Skeletal muscle cell (primary cell): ENCODE measurements around the gene SLC25A44.
A peak's percentile ranks its signal among the peaks of the same experiment; 100 is the strongest.

Experiments
- DNase-seq: peaks from one replicate; pipeline ENCODE4 v3.0.0-alpha.2; 2010; ENCODE audit warnings: low read depth
- H3K4me3 ChIP-seq: 2 replicates; pipeline ENCODE4 v1.5.1; 2011; ENCODE audit warnings: low read depth, mild to moderate bottlenecking, control low read depth, low read length, moderate library complexity

SLC25A44 gene

GRCh38 chr1:156229809-156230472, 36.0 kb downstream of the SLC25A44 start:
- no peak overlapping the region for H3K4me3 ChIP-seq
- DNase-seq, result no peak

DNA sequence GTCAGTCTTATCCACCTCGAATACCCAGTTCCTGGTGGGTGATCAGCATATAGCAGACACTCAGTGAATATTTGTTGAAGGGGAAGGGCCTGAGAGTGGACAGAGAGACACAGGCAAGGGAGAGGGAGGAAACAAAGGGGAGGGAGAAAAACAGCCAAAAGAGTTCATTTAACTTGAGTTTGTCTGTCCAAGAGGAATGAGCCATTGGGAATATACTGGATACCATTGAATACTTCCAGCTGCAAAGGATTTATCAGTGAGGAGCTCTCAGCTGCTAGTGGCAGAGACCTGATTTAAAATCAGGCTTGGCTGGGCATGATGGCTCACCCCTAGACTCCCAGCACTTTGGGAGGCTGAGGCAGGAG, 36.6 kb downstream of the SLC25A44 start:
- DNase-seq, result no peak

DNA sequence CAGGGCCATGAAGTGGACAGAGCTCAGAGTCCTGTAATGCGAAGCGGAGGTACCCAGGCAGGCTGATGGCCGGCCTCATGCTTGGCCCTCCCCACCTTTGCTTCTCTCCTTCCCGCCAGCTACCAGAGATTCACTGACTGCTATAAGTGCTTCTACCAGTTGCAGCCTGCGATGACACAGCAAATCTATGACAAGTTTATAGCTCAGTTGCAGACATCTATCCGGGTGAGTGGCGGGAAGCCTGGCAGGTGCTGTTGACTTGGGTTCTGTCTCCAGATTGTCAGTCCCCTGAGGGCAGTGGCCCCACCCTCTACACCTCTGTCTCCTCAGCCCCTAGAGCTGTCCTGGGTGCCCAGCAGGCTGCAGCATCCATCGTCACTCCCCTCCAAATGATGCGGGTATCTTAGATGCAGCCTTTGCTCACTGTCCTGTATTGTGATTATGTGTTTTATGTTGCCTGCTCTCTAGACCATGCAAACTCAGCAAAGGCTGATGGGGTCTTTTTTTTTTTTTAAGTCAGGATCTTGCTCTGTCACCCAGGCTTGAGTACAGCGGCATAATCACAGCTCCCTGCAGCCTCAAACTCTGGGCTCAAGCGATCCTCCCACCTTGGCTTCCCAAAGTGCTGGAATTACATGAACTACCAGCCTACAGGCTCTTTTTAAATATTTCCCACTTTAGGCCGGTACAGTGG, 38.4 kb downstream of the SLC25A44 start:
- H3K4me3 ChIP-seq, result no peak overlapping the region
- no peak for DNase-seq

More for the DNA sequence above, 36.6 kb downstream of the SLC25A44 start:
- no peak overlapping the region for H3K4me3 ChIP-seq

GRCh38 chr1:156233426-156234127, 39.7 kb downstream of the SLC25A44 start:
- H3K4me3 ChIP-seq, result no peak overlapping the region
- DNase-seq, result no peak

DNA sequence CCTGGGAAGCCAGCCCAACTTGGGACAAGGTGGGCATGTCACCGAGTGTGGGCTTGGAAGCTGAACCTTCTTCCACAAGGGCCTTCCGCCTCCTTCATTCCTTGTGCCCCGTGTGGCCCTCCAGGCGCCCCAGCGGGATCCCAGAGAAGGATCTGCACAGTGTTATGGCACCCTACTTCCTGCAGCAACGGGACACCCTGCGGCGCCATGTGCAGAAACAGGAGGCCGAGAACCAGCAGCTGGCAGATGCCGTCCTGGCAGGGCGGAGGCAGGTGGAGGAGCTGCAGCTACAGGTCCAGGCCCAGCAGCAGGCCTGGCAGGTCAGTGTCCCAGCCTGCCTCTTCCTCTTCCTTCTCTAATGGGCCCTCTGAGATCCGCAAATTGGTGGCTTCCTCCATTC, 42.3 kb downstream of the SLC25A44 start:
- no peak for DNase-seq
- no peak overlapping the region for H3K4me3 ChIP-seq

GRCh38 chr1:156238248-156238647, 44.3 kb downstream of the SLC25A44 start:
- H3K4me3 ChIP-seq, result no peak overlapping the region
- DNase-seq, result no peak

GRCh38 chr1:156241311-156241811, 47.5 kb downstream of the SLC25A44 start:
- DNase-seq, result no peak
- H3K4me3 ChIP-seq, result no peak overlapping the region

- no peak within 1 kb of the TSS for H3K4me3 ChIP-seq
- no peak for DNase-seq
These were observed 48.0 kb downstream of the SLC25A44 start, which contains the start of gene BGLAP for GRCh38 chr1:156241926-156242325. BGLAP (plus strand) TSS chr1:156242184; CDS start chr1:156242232, 48 bp downstream.

DNA sequence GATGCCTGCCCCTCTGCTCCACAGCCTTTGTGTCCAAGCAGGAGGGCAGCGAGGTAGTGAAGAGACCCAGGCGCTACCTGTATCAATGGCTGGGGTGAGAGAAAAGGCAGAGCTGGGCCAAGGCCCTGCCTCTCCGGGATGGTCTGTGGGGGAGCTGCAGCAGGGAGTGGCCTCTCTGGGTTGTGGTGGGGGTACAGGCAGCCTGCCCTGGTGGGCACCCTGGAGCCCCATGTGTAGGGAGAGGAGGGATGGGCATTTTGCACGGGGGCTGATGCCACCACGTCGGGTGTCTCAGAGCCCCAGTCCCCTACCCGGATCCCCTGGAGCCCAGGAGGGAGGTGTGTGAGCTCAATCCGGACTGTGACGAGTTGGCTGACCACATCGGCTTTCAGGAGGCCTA, 48.8 kb downstream of the SLC25A44 start:
- no peak overlapping the region for H3K4me3 ChIP-seq
- no peak for DNase-seq

- no peak overlapping the region for H3K4me3 ChIP-seq
- no peak for DNase-seq
These were observed 50.2 kb downstream of the SLC25A44 start for GRCh38 chr1:156244126-156244525.

DNA sequence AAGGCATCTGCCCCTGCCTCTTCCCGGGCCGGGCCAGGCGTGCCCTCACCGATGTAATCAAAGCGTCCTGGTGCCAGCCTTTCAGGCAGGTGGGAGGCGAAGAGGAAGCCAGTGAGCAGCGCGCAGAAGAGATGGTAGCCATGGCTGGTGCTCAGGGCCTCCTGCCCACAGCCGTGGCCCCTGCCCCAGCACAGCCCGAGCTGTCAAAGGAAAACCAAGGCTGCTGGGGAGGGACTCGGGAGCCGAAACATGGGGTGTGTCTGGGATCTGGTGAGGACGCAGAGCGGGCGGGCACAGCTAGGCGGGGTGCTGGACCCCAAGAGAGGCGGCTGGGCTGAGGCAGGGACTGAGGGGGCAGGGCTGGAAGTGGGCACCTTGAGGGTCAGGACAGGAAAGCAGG, 50.8 kb downstream of the SLC25A44 start:
- H3K4me3 ChIP-seq, result no peak overlapping the region
- no peak for DNase-seq

DNA sequence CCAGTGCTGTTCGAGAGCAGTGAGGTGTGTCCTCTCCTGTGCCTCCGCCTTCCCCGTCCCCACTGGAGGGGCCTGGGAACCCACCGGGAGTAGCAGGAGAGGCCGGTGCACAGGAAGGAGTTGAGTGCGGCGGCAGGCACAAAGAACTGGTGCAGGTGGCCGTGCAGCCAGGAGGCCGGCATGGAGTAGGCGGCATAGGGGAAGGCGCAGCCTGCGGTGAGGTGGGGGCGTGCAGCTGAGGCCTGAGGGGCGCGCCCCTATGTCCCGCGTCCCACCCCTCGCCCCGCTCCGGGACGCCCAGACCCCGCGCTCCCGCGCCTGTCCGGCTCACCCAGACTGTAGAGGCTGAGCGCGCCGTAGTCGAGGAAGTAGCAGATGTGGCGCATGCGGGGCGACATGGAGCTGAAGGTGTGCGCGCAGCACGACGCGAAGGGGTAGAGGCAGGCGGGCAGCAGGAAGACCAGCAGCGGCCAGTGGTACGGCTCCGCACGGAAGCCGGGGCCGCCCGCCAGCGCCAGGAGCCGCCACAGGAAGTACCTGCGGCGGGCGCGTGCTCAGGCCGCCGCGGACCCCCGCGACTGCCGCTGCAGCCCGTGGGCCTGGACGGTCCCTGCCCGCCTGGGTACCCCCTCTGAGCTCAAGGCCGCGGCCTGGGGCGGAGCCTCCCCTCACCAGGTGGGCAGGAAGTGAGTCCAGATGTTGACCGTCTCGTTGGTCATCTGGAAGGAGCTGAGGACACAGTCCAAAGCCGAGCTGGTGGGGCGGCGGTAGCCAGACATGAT, 51.7 kb downstream of the SLC25A44 start:
- H3K4me3 ChIP-seq, result peak overlapping the region; percentile 36
- DNase-seq, result no peak

DNA sequence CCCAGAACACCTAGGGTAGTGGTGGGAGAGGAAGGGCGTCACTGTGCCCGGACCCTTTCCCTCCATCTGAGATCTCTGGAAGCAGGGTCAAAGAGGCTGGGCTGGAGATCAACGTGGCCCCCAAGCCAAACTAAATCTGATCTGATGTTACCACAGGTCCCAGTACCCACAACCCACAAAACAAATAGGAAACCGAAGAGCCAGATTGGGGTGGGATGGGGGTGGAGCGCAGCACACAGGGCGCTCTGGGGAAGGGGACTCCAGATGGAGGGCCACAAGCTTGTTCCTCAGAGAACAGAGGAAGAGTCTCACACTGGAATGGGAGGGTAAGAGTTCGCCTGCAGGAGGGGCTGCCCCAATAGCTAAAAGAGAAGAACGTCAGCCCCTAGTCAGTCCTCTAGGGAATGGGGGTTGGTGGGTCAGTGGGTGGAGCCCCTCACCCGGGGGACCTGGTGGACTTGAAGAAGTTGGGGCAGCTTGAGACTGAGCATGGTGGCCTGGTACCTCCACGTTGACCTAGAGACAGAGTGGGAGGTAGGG, 52.4 kb downstream of the SLC25A44 start:
- no peak for DNase-seq
- H3K4me3 ChIP-seq, result no peak overlapping the region

DNA sequence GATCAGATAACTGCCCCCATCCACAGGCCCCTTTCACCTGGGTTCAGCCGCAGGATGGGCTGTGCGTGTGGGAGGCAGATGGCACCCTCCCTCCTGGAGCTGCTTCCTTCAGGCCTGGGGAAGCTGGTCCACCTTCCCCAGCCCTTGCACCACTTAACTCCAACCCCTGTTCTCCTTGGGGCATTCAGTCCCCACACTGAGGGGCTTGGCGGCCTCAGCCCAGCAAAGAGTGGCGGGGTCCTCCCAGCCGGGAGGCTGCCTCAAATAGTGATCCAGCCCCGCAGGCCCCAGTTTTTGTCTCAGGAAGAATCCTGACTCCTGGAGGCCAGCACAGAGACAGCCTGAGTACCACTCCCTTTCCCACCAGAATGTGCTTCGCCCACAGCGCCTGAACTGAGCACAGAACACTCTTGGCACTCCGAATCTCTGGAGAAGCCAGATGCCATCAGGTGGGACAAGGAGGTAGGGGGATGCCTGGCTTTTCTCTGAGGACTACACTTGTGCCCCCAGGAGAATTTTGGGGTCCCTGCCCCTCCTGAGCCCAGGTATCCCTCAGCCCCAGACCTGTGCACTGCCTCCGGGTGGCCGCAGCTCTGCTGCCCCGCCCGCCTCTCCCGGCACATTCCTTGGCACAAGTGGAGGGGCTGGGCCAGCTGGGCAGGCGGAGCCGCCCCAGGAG, 53.0 kb downstream of the SLC25A44 start:
- no peak for DNase-seq
- no peak overlapping the region for H3K4me3 ChIP-seq

GRCh38 chr1:156247460-156248322, 53.8 kb downstream of the SLC25A44 start, which contains the start of gene PAQR6:
PAQR6 (minus strand) TSS chr1:156248056; CDS start chr1:156246731, 1,325 bp downstream.
- no peak within 1 kb of the TSS for H3K4me3 ChIP-seq
- DNase-seq, result no peak

DNA sequence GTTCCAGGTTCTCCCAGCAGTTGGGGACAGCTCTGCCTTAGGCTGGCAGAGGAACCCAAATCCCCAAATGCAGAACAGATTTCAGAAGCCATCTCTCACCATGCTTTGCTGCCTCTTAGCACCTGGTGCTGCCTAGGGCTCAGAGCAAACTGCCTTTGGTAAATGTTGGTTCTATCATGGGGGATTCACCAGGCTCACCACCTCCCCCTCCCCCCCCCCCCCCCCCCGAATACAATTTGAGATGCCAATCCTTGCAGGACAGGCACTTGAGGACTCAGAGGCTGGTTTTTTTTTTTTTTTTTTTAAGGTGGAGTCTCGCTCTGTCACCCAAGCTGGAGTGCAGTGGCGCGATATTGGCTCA, 54.4 kb downstream of the SLC25A44 start:
- H3K4me3 ChIP-seq, result no peak overlapping the region
- no peak for DNase-seq

- no peak for DNase-seq
- H3K4me3 ChIP-seq, result no peak overlapping the region
These were observed 55.7 kb downstream of the SLC25A44 start for GRCh38 chr1:156249593-156249992.

- no peak for DNase-seq
- no peak overlapping the region for H3K4me3 ChIP-seq
These were observed 57.6 kb downstream of the SLC25A44 start for GRCh38 chr1:156251527-156251926.
